ENCODE results near the gene KCNH4.

DNA sequence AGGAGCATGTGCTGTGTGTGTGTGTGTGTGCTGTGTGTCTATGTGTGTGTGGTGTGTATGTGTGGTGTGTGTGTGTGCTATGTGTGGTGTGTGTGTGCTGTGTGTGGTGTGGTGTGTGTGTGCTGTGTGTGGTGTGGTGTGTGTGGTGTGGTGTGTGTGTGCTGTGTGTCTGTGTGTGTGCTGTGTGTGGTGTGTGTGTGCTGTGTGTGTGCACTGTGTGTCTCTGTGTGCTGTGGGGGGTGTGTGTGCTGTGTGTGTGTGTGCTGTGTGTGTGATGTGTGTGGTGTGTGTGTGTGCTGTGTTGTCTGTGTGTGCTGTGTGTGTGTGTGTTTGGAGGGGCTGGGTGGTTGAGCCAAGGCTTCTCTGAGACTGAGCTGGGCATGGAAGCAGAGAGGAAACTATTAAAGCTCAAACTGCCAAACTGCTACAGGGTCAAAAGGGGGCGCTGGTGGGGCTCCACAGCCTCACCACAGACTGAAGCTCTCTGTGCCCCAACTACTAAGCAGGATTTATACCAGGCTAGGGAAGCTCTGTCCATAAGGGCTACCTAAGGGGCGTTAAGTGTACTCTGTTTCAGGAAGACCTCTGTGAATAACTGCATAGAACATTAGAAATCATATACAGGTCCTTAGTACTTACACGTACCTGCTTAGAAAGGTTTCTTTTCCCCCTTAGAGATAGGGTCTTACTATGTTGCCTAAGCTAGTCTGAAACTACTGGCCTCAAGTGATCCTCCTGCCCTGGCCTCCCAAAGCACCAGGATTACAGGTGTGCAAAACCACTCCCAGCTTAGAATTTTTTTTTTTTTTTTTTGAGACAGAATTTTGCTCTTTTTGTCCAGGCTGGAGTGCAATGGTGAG lies 41.2 kb upstream of the KCNH4 start:
- TF ChIP-seq POLR2AphosphoS5 (IDR thresholded peaks at IDR 0.05; ENCODE audit: control insufficient read depth, insufficient read depth, low read depth, low read length) (no peak), ZBTB7A (IDR thresholded peaks at IDR 0.05; ENCODE audit: borderline replicate concordance, control insufficient read depth, low read depth, low read length) (no peak)
- TF ChIP-seq, protein P1, sequence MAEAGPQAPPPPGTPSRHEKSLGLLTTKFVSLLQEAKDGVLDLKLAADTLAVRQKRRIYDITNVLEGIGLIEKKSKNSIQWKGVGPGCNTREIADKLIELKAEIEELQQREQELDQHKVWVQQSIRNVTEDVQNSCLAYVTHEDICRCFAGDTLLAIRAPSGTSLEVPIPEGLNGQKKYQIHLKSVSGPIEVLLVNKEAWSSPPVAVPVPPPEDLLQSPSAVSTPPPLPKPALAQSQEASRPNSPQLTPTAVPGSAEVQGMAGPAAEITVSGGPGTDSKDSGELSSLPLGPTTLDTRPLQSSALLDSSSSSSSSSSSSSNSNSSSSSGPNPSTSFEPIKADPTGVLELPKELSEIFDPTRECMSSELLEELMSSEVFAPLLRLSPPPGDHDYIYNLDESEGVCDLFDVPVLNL (CRISPR knock-in tag; IDR thresholded peaks at IDR 0.05; ENCODE audit: low read depth): no peak

Measured in K562 (cell line).